Right cardiac atrium (tissue), 5 donors: ENCODE data around the gene THBD. TPM values are rescaled to one million over a fixed set of nuclear protein-coding genes. Genes with fewer than 3 reads are reported as not detected.

Experiments used
- ATAC-seq, 2 donors: fragments of 200-7000 bp; cut with Tn5 transposase; one replicate each; pipeline versions ENCODE4 v1.8.0 to v1.9.1; 2020; ENCODE audit warnings: moderate library complexity in 2 of 2, mild to moderate bottlenecking in 1 of 2
- DNase-seq, 3 donors: peaks; one replicate each; pipeline ENCODE4 v3.0.0-alpha.2; 2020
- H3K27ac ChIP-seq: one replicate; pipeline ENCODE4 v1.5.1; 2013; ENCODE audit warnings: mild to moderate bottlenecking, low read length, control low read depth, moderate library complexity
- H3K27me3 ChIP-seq: one replicate; pipeline ENCODE4 v1.6.1; 2013; ENCODE audit not compliant: control insufficient read depth, insufficient read depth
- H3K4me1 ChIP-seq: one replicate; pipeline ENCODE4 v1.6.1; 2013; ENCODE audit warnings: low read length; ENCODE audit not compliant: control insufficient read depth, insufficient read depth
- H3K4me3 ChIP-seq: one replicate; pipeline ENCODE4 v1.5.1; 2013; ENCODE audit warnings: low read length, control low read depth
- H3K9me3 ChIP-seq: one replicate; pipeline ENCODE4 v1.6.1; 2013; ENCODE audit warnings: low read length; ENCODE audit not compliant: control insufficient read depth
- WGBS: extraction: QIAGEN DNeasy Blood & Tissue Kit; methylation state at CpG from one replicate; pipeline ENCODE4 v1.1.7; 2013; 5-methylcytosine and 5-hydroxymethylcytosine counted together
- intact Hi-C, 4 donors: fragments of 100-400 bp; cut with DNase I; formaldehyde crosslinking; loops; one replicate each; pipeline versions ENCODE4 v1.11.0 to v1.14.0; 2022 to 2023
- polyA plus RNA-seq: library from polyadenylated mRNA; stranded (reverse); fragments of 200-250 nt; gene quantifications from one replicate; pipeline ENCODE4 v1.2.3, GENCODE V29; 2013
- total RNA-seq, 4 donors: library from RNA; stranded (reverse); fragmentation: NEBNext Ultra II Directional; extraction: Animal tissue kit (Norgen Biotek cat#: 25700); gene quantifications; one replicate each; pipeline ENCODE4 v1.2.1, GENCODE V29; 2021
- donor health status: healthy with polysubstance abuse.
- donor health status: DM: no; HTN: yes; CAD: no.
- donor health status: DM: no; HTN: no; CAD: no.
- donor health status: DM: no; HTN: yes; CAD: no; lungs with severe emphysema.
- donor health status: DM: yes; HTN: yes; CAD: no.

The THBD gene
- total and polyA plus RNA-seq, 5 donors, result 15.4 to 48.1 (median 17.5) TPM

DNA sequence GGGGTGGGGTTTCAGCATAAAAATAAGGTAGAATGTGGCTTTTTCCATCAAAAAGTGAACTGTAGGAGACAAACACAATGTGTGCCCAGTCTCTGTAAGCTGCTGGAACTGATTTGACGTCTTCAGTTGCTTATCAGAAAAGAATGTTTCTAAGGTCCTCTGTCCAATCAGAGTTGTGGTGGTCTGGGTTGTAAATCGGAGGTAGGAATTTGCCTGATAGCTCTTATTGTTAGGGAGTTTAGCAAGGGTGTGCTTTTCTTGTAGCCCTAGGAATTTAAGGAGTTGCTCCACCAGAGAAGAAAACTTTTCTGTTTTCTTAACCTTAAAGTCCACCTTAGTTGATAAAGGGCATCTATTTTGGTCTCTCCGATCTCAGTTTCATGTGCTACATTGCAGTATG lies 24.8 kb downstream of the THBD start:
- no peaks in the 10 kb centered on the region for H3K4me1 ChIP-seq
- no peak overlapping the region for H3K4me3 ChIP-seq
- no peak for DNase-seq
- H3K27ac ChIP-seq, result no peak overlapping the region
- no peaks in the 10 kb centered on the region for H3K27me3 ChIP-seq
- H3K9me3 ChIP-seq, result no peaks in the 10 kb centered on the region
- WGBS, result 73% methylated on average over 3 of the region's 3 CpGs
- intact Hi-C loops, result no loop called here
- ATAC-seq, result peak in 1 of 2 donors; percentile 67

DNA sequence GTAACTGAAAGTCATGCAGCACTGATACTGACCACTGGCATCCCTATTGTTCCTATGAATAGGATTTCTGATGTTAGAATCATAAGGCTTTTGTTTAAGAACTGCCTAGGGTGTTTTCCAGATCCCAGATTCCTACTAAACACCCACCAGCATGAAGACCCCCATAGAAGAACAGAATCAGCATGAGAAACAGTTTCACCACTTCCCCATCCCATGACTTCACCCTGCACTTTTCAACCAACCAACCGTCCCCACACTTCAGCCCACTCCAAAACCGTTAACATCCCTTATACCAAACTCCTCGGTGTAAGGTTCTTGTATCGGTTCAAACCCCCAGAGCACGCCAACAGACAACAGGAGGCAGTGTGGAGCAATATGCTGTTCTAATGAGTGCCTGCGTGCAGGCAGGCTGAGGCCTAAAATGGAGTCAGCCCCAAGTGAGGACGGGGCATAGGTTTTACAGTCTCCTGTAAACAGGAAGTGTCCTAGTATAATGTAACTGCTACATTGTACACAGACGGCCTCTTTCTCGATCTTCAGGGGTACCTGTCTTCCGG lies 25.8 kb downstream of the THBD start:
- DNase-seq, result no peak
- ATAC-seq, result no peak
- WGBS, result 91% methylated on average over 10 of the region's 10 CpGs

DNA sequence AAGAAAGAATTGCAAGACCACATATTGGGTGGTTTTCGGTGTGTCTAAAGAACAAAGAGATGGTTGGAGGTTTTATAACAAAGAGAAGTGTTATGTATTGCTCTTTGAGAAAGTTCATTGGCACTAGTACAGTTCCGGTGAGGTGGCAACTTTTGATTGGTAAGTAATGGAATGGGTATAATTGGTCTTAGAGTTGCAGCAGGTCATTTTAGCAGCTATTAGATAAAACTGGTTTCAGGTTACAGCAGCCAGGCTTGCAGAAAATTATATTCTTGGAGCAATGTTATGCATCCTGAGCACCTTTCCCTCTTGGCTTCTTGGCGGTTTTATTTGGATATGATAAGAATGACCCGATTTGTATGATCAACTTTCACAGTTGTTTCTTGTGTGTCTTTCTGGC lies 26.6 kb downstream of the THBD start:
- no peaks in the 10 kb centered on the region for H3K9me3 ChIP-seq
- ATAC-seq (no peak), DNase-seq (no peak)
- H3K4me3 ChIP-seq, result no peak overlapping the region
- H3K27ac ChIP-seq, result no peak overlapping the region
- intact Hi-C loops, result no loop called here
- H3K27me3 ChIP-seq, result no peaks in the 10 kb centered on the region
- 81% methylated on average over 4 of the region's 4 CpGs for WGBS
- H3K4me1 ChIP-seq, result no peaks in the 10 kb centered on the region

More for the DNA sequence above, 25.8 kb downstream of the THBD start:
- no peaks in the 10 kb centered on the region for H3K27me3 ChIP-seq
- no peak overlapping the region for H3K4me3 ChIP-seq
- no peaks in the 10 kb centered on the region for H3K9me3 ChIP-seq
- no peaks in the 10 kb centered on the region for H3K4me1 ChIP-seq
- intact Hi-C loops, result no loop called here
- no peak overlapping the region for H3K27ac ChIP-seq

DNA sequence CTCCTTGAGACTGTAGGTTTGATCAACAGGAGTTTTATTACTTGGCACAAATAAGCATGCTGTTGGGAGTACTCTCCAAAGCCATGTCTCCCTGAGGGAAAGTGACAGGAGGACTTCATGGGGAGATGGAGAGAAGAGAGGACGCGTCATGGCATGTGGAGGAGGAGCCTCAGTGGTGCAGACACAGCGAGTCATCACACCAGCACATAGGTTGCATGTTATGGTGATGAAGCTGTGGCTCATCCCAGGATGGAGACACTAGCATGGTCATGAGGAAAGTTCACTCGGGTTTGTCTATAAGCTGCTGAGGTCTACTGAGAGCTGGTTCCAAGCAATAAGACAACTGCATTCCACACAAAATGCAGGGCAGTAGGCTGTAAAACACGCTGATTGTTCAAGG lies 27.5 kb downstream of the THBD start:
- WGBS, result 96% methylated on average over 5 of the region's 5 CpGs
- intact Hi-C loops, result no loop called here

DNA sequence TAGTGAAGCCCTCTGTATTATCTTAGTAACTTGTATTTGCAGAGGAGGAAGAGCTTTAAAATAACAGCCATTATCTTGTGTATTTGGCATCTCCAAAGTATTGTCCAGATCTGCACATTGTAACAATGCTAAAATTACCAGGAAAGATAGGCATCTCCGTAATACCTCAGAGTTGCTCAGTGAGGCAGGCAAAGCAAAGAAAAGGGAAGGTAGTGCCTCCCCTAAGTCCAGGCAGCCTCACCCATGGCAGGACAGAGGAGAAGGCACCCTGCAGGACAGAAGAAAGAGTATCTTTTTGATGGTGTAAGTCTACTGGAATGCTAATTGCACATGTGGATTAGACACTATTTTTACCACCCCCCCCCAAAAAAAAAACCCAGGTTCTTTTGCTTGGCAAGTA lies 27.9 kb downstream of the THBD start:
- Histone ChIP-seq H3K4me1 (no peaks in the 10 kb centered on the region), H3K4me3 (no peak overlapping the region), H3K27me3 (no peaks in the 10 kb centered on the region), H3K27ac (no peak overlapping the region), H3K9me3 (no peaks in the 10 kb centered on the region)
- 67% methylated on average over 1 of the region's 1 CpG for WGBS
- DNase-seq, result no peak
- no peak for ATAC-seq
- intact Hi-C loops, result no loop called here

More for the DNA sequence above, 27.5 kb downstream of the THBD start:
- ATAC-seq, result no peak
- no peaks in the 10 kb centered on the region for H3K4me1 ChIP-seq
- H3K27ac ChIP-seq, result no peak overlapping the region
- H3K27me3 ChIP-seq, result no peaks in the 10 kb centered on the region
- no peak for DNase-seq
- no peak overlapping the region for H3K4me3 ChIP-seq
- no peaks in the 10 kb centered on the region for H3K9me3 ChIP-seq

DNA sequence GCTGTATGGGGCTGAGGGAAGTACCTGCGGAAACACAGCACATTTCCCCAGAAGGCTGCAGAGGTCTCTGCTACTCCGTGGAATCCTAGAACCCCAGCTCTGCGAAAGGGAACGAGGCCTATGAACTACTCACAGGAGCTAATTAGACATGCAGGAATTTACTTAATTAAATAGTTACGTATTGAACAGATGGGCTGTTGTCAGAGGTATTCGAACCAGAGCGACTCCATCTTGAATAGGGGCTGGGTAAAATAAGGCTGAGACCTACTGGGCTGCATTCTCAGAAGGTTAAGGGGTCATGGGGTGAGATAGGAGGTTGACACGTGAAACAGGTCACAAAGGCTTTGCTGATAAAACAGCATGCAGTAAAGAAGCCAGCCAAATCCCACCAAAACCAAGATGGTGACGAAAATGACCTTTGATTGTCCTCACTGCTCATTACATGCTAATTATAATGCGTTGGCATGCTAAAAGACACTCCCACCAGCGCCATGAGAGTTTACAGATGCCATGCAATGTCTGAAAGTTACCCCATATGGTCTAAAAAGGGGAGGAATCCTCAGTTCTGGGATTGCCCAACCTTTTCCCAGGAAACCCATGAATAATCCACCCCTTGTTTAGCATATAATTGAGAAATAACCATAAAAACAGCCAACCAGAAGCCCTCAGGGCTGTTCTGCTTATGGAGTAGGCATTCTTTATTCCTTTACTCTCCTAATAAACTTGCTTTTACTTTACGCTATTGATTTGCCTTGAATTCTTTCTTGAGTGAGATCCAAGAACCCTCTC lies 29.0 kb downstream of the THBD start:
- Histone ChIP-seq H3K27ac (no peak overlapping the region), H3K4me1 (no peaks in the 10 kb centered on the region), H3K4me3 (no peak overlapping the region), H3K9me3 (no peaks in the 10 kb centered on the region), H3K27me3 (no peaks in the 10 kb centered on the region)
- DNase-seq (no peak), ATAC-seq (no peak)
- intact Hi-C loops, result no loop called here
- 93% methylated on average over 12 of the region's 12 CpGs for WGBS

DNA sequence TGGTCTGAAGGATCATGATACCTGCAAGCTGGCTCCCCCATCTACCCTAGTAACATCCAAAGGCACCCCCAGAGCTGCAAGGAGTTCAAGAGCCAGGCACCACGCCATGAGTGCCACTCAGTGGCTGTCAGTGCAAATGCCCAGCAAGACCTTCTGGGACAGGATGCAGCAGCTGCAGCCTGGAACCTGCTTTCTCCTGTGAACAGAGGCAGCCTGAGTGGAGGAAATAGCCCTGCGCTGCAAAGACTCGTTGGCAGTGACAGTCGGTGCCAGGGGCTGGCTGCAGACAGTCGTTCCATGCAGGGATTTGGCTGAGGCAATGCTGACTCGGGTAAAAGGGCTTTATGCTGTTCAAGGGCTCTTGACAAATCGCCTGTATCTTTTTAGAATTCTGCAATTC lies 30.1 kb downstream of the THBD start:
- Histone ChIP-seq H3K4me1 (no peaks in the 10 kb centered on the region), H3K9me3 (no peaks in the 10 kb centered on the region), H3K4me3 (no peak overlapping the region), H3K27ac (no peak overlapping the region), H3K27me3 (no peaks in the 10 kb centered on the region)
- 60% methylated on average over 7 of the region's 7 CpGs for WGBS
- ATAC-seq (no peak), DNase-seq (no peak)
- intact Hi-C loops, result no loop called here

DNA sequence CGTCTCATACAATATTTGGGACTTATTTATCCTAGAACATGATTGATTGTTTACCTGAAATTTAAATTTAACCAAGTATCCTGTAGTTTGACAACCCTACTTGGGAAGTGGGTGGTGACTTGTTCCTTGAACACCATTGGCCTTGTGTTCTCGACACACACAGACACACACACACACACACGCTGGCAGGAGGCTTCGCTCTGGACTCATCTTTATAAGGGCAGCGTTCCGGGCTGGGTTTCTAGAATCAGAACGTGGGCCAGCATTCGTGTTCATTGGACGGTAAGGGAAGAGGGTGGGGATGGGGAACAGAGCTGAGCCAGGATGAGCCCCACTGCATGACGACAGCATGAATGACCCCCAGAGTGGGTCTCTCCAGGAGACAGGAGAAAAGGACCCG lies 30.5 kb downstream of the THBD start:
- ATAC-seq, result no peak
- no peak for DNase-seq

DNA sequence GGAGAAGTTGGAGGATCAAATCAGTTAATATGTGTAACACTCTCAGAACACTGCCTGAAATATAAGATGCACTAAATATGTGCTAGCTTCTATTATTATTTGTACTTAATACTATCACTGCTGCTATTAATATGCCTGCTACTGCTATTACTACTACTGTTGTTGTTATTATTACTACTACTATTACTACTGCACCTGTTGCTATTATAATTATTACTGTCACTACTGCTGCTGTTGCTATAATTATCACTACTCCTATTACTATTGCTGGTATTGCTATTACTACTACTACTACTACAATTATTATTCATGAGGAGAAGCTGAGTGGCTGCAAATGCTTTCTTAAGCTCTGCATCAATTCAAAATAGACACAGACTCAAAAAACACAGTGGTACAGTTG lies 31.0 kb downstream of the THBD start:
- intact Hi-C loops, result no loop called here
- Histone ChIP-seq H3K4me3 (no peak overlapping the region), H3K9me3 (no peaks in the 10 kb centered on the region), H3K27me3 (no peaks in the 10 kb centered on the region), H3K4me1 (no peaks in the 10 kb centered on the region), H3K27ac (no peak overlapping the region)
- no peak for DNase-seq
- ATAC-seq, result no peak

More for the DNA sequence above, 30.5 kb downstream of the THBD start:
- H3K27me3 ChIP-seq, result no peaks in the 10 kb centered on the region
- WGBS, result 95% methylated on average over 11 of the region's 11 CpGs
- no peak overlapping the region for H3K27ac ChIP-seq
- no peaks in the 10 kb centered on the region for H3K9me3 ChIP-seq
- no peak overlapping the region for H3K4me3 ChIP-seq
- H3K4me1 ChIP-seq, result no peaks in the 10 kb centered on the region
- intact Hi-C loops, result no loop called here

DNA sequence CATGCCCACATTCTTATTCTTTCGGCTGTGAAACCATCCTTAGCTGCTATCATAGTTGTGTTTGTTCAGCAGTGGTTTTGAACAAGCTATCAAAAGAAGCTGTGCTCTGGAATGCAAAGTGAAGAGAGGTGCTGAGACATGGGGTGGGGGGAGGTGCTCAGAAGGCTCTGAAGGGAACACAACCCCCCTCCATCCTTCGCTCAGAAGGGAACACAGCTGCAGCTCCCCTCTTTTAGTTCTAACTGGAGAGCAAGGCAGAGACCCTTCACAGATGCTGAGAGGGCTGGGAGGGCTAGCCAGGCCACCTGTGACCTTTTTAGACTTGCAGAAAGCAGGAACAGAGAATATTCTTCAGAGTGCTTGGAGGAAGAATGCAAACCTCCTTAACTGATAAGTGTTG lies 32.0 kb downstream of the THBD start:
- Histone ChIP-seq H3K27me3 (no peaks in the 10 kb centered on the region), H3K4me1 (peaks cover 2% of the 10 kb centered on the region), H3K4me3 (no peak overlapping the region), H3K27ac (no peak overlapping the region), H3K9me3 (no peaks in the 10 kb centered on the region)
- ATAC-seq, result no peak
- 85% methylated on average over 2 of the region's 2 CpGs for WGBS
- intact Hi-C loops, result no loop called here
- no peak for DNase-seq

DNA sequence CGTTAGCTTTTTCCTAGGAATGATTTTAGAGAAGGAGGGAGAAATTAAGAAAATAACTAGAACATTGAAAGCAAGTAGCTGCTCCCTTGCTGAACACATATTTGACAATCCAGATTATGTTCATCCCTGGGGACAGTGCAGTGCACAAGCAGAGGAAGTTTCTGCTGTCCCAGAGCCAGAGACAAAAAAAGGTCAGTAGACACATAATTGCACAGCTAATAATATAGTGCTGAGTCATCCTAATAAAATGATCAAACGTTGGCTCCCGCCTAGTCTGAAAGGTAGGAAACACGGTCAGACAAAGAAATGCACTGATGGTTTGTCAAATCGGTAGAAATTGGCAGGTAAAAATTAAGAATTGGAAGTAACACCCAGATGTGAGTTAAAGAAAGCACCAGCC lies 36.0 kb downstream of the THBD start:
- ATAC-seq, result peak; percentile 71 to 76

More for the DNA sequence above, 36.0 kb downstream of the THBD start:
- peaks cover 2% of the 10 kb centered on the region for H3K4me1 ChIP-seq
- H3K27me3 ChIP-seq, result no peaks in the 10 kb centered on the region
- no peak overlapping the region for H3K4me3 ChIP-seq
- intact Hi-C loops, result no loop called here
- 41% methylated on average over 5 of the region's 5 CpGs for WGBS
- DNase-seq, result no peak
- no peak overlapping the region for H3K27ac ChIP-seq
- H3K9me3 ChIP-seq, result no peaks in the 10 kb centered on the region
